ENCODE data around the gene PCNX2. TPM values are rescaled to one million over a fixed set of nuclear protein-coding genes. Genes with fewer than 3 reads are reported as not detected.
A peak's percentile ranks its signal among the peaks of the same experiment; 100 is the strongest.

Gene PCNX2
- total RNA-seq, 2 experiments from 2014 or later: 17.7 to 18.6 TPM

DNA sequence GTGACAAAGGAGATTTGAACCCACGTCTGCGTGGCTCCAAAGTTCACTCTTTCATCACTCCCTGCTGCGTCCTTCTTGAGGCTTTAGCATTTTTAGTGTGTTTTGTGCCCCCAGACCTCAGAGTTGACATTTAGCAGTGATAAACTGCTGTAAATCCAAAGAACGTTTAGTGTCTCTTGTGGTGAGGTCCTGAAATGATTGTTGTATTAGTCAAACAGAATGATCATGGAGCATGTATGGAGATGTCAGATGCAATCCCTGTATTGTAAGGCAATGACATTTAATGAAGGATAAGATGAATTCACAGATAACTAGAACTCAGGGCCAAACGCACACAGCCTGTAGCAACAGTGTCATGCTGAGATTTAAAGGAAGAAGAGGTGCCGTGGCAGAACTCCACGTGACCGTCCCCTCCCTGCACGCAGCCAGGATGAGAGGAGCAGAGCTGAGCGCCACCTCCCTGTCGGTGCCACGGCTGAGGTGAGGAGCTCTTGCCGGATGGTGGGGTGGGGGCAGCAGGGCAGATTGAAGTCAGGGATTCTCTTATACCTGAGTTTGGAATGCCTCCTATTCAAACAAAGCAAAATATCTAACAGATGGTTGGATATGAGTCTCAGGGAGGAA lies 315.1 kb downstream of the PCNX2 start:
- Mint-ChIP-seq H3K9me3 (ENCODE audit: insufficient read depth) (no peaks in the 10 kb centered on the region), H3K36me3 (ENCODE audit: low read depth) (peaks cover 34% of the 10 kb centered on the region), H3K4me3 (no peak overlapping the region), H3K27ac (peak overlapping the region; percentile 19), H3K4me1 (ENCODE audit: low read depth) (peaks cover 22% of the 10 kb centered on the region), H3K27me3 (ENCODE audit: low read depth) (no peaks in the 10 kb centered on the region)
- POLR2A ChIA-PET: no interaction called here
- no peak for DNase-seq
- CTCF ChIA-PET: no interaction called here
- ATAC-seq: no peak

DNA sequence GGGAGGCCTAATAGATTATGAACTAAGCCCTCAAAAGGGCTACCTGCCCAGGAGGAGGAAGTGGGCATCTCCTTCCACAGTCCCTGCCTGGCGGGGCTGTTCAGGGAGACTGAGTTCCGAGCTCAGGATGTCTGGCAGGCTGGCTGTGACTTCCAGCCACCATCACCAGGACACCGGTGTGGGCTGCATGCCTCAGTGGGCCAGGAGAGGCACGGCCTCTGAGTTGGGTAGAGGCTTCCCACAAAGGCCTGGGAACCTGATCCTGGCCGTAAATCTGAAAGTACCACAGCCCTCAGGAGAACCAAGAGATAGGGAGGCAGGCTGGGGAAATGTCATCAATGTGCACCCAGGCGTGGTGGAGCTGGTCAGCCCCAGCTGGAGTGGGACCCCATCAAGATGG lies 316.0 kb downstream of the PCNX2 start:
- POLR2A ChIA-PET: no interaction called here
- peaks cover 38% of the 10 kb centered on the region for H3K36me3 Mint-ChIP-seq (ENCODE audit: low read depth)

DNA sequence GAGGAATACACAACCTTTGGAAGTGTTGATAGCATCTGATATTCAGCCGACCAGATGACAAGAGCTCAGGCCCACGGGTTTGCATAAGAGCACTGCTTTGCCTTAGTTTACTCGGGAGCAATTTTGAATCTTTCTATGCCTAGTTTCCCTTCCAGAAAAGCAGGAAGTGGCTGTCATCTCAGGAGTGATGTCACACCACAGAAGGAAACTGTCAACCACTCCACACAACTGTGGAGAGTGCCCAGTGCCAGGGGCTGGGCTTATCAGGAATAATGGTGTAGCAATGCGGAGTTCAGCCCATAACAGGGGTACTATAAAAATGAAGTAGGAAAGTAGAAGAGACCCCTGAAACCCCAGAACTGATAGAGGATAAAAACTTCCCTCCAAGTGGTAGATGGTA lies 316.7 kb downstream of the PCNX2 start:
- Mint-ChIP-seq H3K4me3 (no peak overlapping the region), H3K9me3 (ENCODE audit: insufficient read depth) (peaks cover 7% of the 10 kb centered on the region), H3K27me3 (ENCODE audit: low read depth) (no peaks in the 10 kb centered on the region), H3K4me1 (ENCODE audit: low read depth) (peaks cover 22% of the 10 kb centered on the region), H3K36me3 (ENCODE audit: low read depth) (peaks cover 45% of the 10 kb centered on the region), H3K27ac (peak overlapping the region; percentile 76)
- ATAC-seq (no peak), DNase-seq (no peak)
- POLR2A ChIA-PET: no interaction called here
- CTCF ChIA-PET: interaction anchor here (1.5 kb wide), 1 partner anchor 10 kb away, joined by 5 read pairs; no protein-coding TSS in a partner anchor

More for the DNA sequence above, 316.0 kb downstream of the PCNX2 start:
- Mint-ChIP-seq H3K4me3 (no peak overlapping the region), H3K9me3 (ENCODE audit: insufficient read depth) (no peaks in the 10 kb centered on the region), H3K27me3 (ENCODE audit: low read depth) (no peaks in the 10 kb centered on the region), H3K4me1 (ENCODE audit: low read depth) (peaks cover 22% of the 10 kb centered on the region), H3K27ac (no peak overlapping the region)
- ATAC-seq (no peak), DNase-seq (no peak)
- CTCF ChIA-PET: no interaction called here

DNA sequence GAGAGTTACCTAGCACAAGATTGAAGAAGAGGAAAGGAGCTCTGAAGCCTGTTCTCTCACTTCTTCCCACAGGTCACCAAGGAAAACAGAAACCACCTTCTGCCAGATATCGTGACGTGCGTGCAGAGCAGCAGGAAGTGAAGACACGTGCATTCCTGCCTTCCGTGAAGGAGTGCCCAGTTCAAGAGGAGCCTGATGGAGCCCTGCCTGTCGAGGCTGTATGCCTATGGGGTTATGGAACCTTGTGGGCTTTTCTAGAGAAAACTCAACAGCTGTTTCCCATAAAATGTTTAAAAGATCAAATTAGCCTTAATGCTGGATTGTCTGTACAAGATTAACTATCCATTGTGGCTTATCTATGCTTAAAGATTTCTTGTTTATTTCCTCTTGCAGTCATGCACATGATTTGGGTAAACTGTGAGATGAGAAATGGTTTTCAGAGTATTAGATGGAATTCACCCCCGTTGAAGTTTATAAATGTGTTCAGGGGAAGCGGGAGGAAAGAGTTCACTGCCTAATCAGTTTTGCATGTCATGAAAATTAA lies 317.4 kb downstream of the PCNX2 start:
- Mint-ChIP-seq H3K36me3 (ENCODE audit: low read depth) (peaks cover 49% of the 10 kb centered on the region), H3K27me3 (ENCODE audit: low read depth) (no peaks in the 10 kb centered on the region), H3K4me3 (no peak overlapping the region), H3K27ac (peak overlapping the region; percentile 66), H3K4me1 (ENCODE audit: low read depth) (peaks cover 22% of the 10 kb centered on the region), H3K9me3 (ENCODE audit: insufficient read depth) (peaks cover 12% of the 10 kb centered on the region)
- peak; percentile 29 for DNase-seq
- ChIA-PET CTCF (interaction anchor here (1.5 kb wide), 1 partner anchor 10 kb away, joined by 5 read pairs; no protein-coding TSS in a partner anchor), POLR2A (no interaction called here)
- ATAC-seq: peak; percentile 58

DNA sequence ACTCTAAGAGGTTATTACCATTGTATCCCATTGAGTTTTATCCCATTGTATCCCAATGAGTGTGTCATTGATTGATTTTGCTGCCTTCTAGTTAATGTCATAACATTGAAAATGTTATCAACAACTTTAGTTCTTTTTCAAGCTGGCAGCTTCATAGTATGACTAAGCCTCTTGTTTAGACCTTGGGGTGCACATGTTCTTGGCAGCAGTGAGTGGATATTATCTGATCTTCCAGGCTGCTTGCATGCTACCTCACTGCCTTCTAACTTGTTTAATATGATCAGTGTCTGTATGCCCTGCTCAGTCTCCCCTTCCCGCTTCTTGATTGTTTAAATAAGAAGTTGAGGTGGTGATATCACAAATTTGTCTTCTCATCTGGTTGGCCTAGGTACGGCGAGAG lies 320.6 kb downstream of the PCNX2 start:
- ChIA-PET CTCF (interaction anchor here (2.0 kb wide), 1 partner anchor 22 kb away, joined by 6 read pairs; no protein-coding TSS in a partner anchor), POLR2A (no interaction called here)
- no peak for ATAC-seq

DNA sequence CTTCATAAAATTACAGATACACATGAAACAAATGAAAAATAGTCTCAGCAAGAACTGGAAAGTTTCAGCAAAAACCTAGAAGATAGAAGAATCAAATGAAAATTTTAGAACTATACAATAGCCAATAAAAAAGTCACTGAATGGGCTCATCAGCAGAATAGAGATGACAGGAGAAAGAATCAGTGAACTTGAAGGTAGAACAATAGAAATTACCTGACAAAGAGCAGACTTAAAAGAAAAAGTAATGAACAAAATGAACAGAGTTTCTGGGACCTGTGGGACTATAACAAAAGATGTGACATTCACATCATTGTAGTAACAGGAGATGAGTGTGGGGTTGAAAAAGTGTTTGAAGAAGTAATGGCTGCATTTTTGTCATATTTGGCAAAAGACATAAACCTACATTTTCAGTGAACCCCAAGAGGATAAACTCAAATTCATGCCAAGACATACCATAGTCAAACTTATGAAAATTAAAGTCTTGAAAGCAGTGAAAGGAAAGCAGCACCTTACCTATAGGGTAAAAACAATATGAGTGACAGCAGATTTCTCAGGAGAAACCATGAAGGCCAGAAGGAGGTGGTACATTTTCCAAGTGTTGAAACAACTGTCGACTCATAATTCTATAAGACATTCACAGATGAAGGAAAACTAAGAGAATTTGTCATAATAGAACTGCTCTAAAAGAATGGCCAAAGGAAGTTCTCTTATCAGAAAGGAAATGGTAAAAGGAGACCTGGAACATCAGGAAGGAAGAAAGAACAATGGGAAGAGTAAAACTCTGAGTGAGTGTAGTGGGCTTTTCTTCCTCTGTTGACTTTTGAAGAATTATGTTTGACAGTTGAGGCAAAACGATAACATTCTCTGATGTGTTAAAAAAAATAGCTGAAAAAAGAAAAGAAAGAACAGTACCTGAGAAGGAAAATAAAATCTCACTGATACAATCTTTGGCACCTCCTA lies 321.6 kb downstream of the PCNX2 start:
- DNase-seq: no peak
- no peak overlapping the region for H3K4me3 Mint-ChIP-seq
- no peak for ATAC-seq
- H3K27ac Mint-ChIP-seq: no peak overlapping the region
- POLR2A ChIA-PET: no interaction called here
- CTCF ChIA-PET: no interaction called here
- H3K9me3 Mint-ChIP-seq (ENCODE audit: insufficient read depth): peaks cover 22% of the 10 kb centered on the region
- peaks cover 75% of the 10 kb centered on the region for H3K36me3 Mint-ChIP-seq (ENCODE audit: low read depth)
- peaks cover 25% of the 10 kb centered on the region for H3K4me1 Mint-ChIP-seq (ENCODE audit: low read depth)
- H3K27me3 Mint-ChIP-seq (ENCODE audit: low read depth): no peaks in the 10 kb centered on the region

More for the DNA sequence above, 320.6 kb downstream of the PCNX2 start:
- H3K27ac Mint-ChIP-seq: no peak overlapping the region
- peaks cover 71% of the 10 kb centered on the region for H3K36me3 Mint-ChIP-seq (ENCODE audit: low read depth)
- no peak for DNase-seq
- peaks cover 22% of the 10 kb centered on the region for H3K9me3 Mint-ChIP-seq (ENCODE audit: insufficient read depth)
- peaks cover 22% of the 10 kb centered on the region for H3K4me1 Mint-ChIP-seq (ENCODE audit: low read depth)
- H3K4me3 Mint-ChIP-seq: no peak overlapping the region
- H3K27me3 Mint-ChIP-seq (ENCODE audit: low read depth): no peaks in the 10 kb centered on the region

DNA sequence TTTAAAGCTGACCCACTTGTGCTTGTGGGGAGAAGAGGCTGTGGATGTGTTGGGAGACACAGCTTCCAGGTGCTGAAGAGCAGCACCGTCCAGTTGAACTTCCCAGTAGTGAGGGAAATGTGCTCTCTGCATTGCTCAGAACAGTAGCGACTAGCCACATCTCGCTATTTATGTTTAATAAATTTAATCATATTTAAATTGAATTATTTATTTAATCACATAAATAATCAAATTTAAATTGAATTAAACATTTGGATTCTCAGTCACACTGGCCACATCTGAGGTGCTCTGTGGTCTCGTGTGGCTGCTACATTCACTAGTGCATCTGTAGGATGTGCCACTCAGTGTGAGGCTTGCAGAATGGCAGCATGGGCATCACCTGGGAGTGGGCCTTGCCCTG lies 325.0 kb downstream of the PCNX2 start:
- ATAC-seq (no peak), DNase-seq (no peak)
- H3K36me3 Mint-ChIP-seq (ENCODE audit: low read depth): peaks cover 54% of the 10 kb centered on the region
- peaks cover 22% of the 10 kb centered on the region for H3K4me1 Mint-ChIP-seq (ENCODE audit: low read depth)
- no peak overlapping the region for H3K4me3 Mint-ChIP-seq
- no peak overlapping the region for H3K27ac Mint-ChIP-seq
- peaks cover 22% of the 10 kb centered on the region for H3K9me3 Mint-ChIP-seq (ENCODE audit: insufficient read depth)
- ChIA-PET CTCF (no interaction called here), POLR2A (no interaction called here)
- no peaks in the 10 kb centered on the region for H3K27me3 Mint-ChIP-seq (ENCODE audit: low read depth)

DNA sequence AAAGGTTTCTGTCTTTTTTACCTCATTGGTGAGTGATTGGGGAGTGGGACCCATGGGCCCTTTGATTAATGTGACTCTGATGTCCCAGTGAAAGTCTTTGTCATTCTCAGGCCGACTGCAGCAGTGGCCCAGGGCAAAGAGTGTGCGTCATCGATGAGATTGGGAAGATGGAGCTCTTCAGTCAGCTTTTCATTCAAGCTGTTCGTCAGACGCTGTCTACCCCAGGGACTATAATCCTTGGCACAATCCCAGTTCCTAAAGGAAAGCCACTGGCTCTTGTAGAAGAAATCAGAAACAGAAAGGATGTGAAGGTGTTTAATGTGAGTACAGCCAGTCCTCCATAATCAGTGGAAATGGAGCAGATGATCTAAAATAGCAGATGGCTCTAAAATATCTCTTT lies 325.7 kb downstream of the PCNX2 start:
- Mint-ChIP-seq H3K27me3 (ENCODE audit: low read depth) (no peaks in the 10 kb centered on the region), H3K27ac (no peak overlapping the region)
- POLR2A ChIA-PET: no interaction called here

DNA sequence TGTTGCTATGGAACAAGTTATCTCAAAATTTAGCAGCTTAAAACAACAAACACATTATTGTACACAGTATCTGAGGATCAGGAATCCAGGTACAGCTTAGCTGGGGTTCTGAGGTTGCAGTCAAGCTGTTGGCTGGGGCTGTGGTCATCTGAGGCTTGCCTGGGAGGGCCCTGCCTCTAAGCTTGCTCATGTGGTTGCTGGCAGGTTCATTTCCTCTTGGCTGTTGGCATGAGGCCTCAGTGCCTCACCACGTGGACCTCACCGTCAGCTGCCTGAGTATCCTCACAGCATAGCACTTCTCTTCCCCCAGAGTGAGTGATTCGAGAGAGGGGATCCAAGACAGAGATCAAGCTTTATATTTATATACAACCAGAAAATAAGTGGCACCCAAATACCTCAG lies 326.6 kb downstream of the PCNX2 start:
- H3K36me3 Mint-ChIP-seq (ENCODE audit: low read depth): peaks cover 48% of the 10 kb centered on the region
- peaks cover 17% of the 10 kb centered on the region for H3K9me3 Mint-ChIP-seq (ENCODE audit: insufficient read depth)
- ATAC-seq: peak; percentile 70
- POLR2A ChIA-PET: no interaction called here
- CTCF ChIA-PET: no interaction called here
- H3K4me3 Mint-ChIP-seq: no peak overlapping the region
- H3K27me3 Mint-ChIP-seq (ENCODE audit: low read depth): no peaks in the 10 kb centered on the region
- DNase-seq: peak; percentile 53
- peaks cover 27% of the 10 kb centered on the region for H3K4me1 Mint-ChIP-seq (ENCODE audit: low read depth)
- H3K27ac Mint-ChIP-seq: peak overlapping the region; percentile 63

More for the DNA sequence above, 325.7 kb downstream of the PCNX2 start:
- Mint-ChIP-seq H3K4me1 (ENCODE audit: low read depth) (peaks cover 27% of the 10 kb centered on the region), H3K36me3 (ENCODE audit: low read depth) (peaks cover 54% of the 10 kb centered on the region), H3K9me3 (ENCODE audit: insufficient read depth) (peaks cover 22% of the 10 kb centered on the region), H3K4me3 (no peak overlapping the region)
- CTCF ChIA-PET: no interaction called here
- ATAC-seq (no peak), DNase-seq (no peak)

DNA sequence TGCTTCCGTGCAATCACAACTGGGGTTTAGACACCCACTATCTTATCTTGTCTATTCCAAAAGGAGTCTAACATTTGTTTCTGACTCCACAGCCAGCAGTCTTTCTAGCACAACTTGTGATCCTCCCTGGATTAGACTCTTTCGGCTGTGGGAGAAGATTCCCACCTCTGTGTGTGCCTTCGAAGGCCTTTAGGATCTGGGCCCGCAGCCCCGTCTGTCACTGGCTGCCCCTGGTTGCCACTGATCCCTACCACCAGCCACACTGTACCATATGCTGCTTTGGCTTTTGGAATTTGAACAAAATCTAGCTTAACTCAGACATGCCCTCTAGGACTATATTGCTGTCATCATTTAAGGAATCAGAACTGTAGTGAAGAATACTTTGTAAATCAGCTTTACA lies 327.1 kb downstream of the PCNX2 start:
- H3K4me1 Mint-ChIP-seq (ENCODE audit: low read depth): peaks cover 30% of the 10 kb centered on the region
- H3K36me3 Mint-ChIP-seq (ENCODE audit: low read depth): peaks cover 43% of the 10 kb centered on the region
- CTCF ChIA-PET: no interaction called here
- peaks cover 13% of the 10 kb centered on the region for H3K9me3 Mint-ChIP-seq (ENCODE audit: insufficient read depth)
- no peak for DNase-seq
- no peaks in the 10 kb centered on the region for H3K27me3 Mint-ChIP-seq (ENCODE audit: low read depth)
- no peak overlapping the region for H3K4me3 Mint-ChIP-seq
- no peak for ATAC-seq
- H3K27ac Mint-ChIP-seq: no peak overlapping the region
- POLR2A ChIA-PET: no interaction called here

DNA sequence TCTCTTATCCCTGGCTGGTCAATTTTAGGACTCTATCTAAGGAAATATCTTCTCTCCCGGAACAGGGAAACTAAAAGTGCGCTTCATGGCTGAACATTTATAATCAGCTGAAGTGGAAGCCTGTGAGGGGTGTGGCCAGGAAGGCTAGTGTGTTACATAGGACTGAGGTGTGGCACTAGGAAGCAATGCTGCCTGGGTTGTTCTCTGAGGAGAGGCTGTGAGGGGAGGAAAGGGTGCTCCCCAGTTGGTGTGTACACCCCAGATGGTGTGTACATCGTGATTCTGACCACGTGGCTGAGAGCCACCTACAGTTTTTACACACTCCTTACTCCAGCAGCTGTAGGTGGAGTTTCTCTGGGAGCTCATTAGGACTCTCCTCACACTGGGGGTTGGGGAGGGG lies 328.9 kb downstream of the PCNX2 start:
- H3K4me1 Mint-ChIP-seq (ENCODE audit: low read depth): peaks cover 36% of the 10 kb centered on the region
- POLR2A ChIA-PET: no interaction called here
- no peak overlapping the region for H3K27ac Mint-ChIP-seq
- H3K27me3 Mint-ChIP-seq (ENCODE audit: low read depth): no peaks in the 10 kb centered on the region
- no peak for ATAC-seq
- H3K9me3 Mint-ChIP-seq (ENCODE audit: insufficient read depth): peaks cover under 1% of the 10 kb centered on the region
- CTCF ChIA-PET: interaction anchor here (0.9 to 1.9 kb wide), 2 partner anchors 13 to 15 kb away, joined by 3 to 6 read pairs; no protein-coding TSS in a partner anchor
- no peak overlapping the region for H3K4me3 Mint-ChIP-seq
- H3K36me3 Mint-ChIP-seq (ENCODE audit: low read depth): peaks cover 29% of the 10 kb centered on the region
- DNase-seq: no peak

DNA sequence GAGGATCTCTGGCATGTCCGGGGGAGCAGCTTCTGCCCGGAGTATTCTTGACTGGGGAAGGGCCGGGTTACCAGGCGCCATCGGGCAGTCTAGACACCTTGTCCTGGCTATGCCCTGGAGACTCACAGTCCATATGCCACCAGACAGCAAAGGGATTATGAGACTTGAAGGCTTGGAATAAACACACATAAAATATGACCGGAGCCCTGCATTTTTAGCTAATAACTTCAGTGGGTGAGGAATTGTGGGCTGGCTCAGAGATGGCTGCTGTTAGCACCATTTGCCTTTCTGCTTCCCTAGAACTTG lies 329.7 kb downstream of the PCNX2 start:
- ChIA-PET POLR2A (no interaction called here), CTCF (interaction anchor here (0.9 to 1.9 kb wide), 2 partner anchors 13 to 14 kb away, joined by 3 to 6 read pairs; no protein-coding TSS in a partner anchor)
- ATAC-seq (no peak), DNase-seq (no peak)
- no peak overlapping the region for H3K27ac Mint-ChIP-seq
- peaks cover 36% of the 10 kb centered on the region for H3K4me1 Mint-ChIP-seq (ENCODE audit: low read depth)
- H3K4me3 Mint-ChIP-seq: no peak overlapping the region
- H3K9me3 Mint-ChIP-seq (ENCODE audit: insufficient read depth): no peaks in the 10 kb centered on the region
- peaks cover 21% of the 10 kb centered on the region for H3K36me3 Mint-ChIP-seq (ENCODE audit: low read depth)
- H3K27me3 Mint-ChIP-seq (ENCODE audit: low read depth): no peaks in the 10 kb centered on the region

All from activated CD8-positive, alpha-beta T cell treated with anti-CD3 and anti-CD28 coated beads, Interleukin-2, amount 10 ng/mL, durations not matched to agents 7 days and 5 days (primary cell).